Gastrocnemius medialis (tissue), 4 donors: ENCODE results near the gene COL23A1. TPM values are rescaled to one million over a fixed set of nuclear protein-coding genes. Genes with fewer than 3 reads are reported as not detected.

Source experiments
- ATAC-seq, 2 donors: fragments of 150-250 bp; one replicate each; pipeline ENCODE4 v1.9.1; 2016
- DNase-seq, 2 donors: peaks; one replicate each; pipeline ENCODE4 v3.0.0-alpha.2; 2019
- H3K27ac ChIP-seq, 4 donors: fragments of 200-600 bp; sonication (generic); 1 replicate in 1 of 4; 2 replicates in 3 of 4; pipeline ENCODE4 v1.5.1; 2016 to 2018; ENCODE audit warnings: mild to moderate bottlenecking in 2 of 4, moderate library complexity in 1 of 4
- H3K27me3 ChIP-seq, 3 donors: fragments of 200-600 bp; sonication (generic) in 2 of 3; 1 replicate in 1 of 3; 2 replicates in 2 of 3; pipeline versions ENCODE4 v1.5.1 to v1.6.0; 2016 to 2019; ENCODE audit warnings: mild to moderate bottlenecking in 1 of 3, moderate library complexity in 1 of 3
- H3K36me3 ChIP-seq, 2 donors: fragments of 200-600 bp; sonication (generic) in 1 of 2; one replicate each; pipeline ENCODE4 v1.5.1; 2017 to 2018
- H3K4me1 ChIP-seq, 2 donors: fragments of 200-600 bp; sonication (generic) in 1 of 2; one replicate each; pipeline ENCODE4 v1.5.1; 2016 to 2017; ENCODE audit warnings: mild to moderate bottlenecking in 2 of 2
- H3K4me3 ChIP-seq, 4 donors: fragments of 200-600 bp; sonication (generic) in 3 of 4; 1 replicate in 1 of 4; 2 replicates in 3 of 4; pipeline ENCODE4 v1.5.1; 2016 to 2019; ENCODE audit warnings: mild to moderate bottlenecking in 2 of 4
- H3K9me3 ChIP-seq, 3 donors: fragments of 200-600 bp; sonication (generic) in 2 of 3; 1 replicate in 1 of 3; 2 replicates in 2 of 3; pipeline ENCODE4 v1.5.1; 2016 to 2019
- CTCF ChIP-seq, 5 experiments: fragments of 450-650 bp in 3 of 5; fragments of 200-600 bp in 2 of 5; sonication (generic) in 2 of 5; IDR thresholded peaks in 4 of 5; conservative IDR thresholded peaks in 1 of 5; 1 replicate in 4 of 5; 2 replicates in 1 of 5; pipeline ENCODE4 v1.5.1; 2016 to 2019; ENCODE audit warnings: antibody characterized with exemption in 5 of 5, mild to moderate bottlenecking in 3 of 5, moderate library complexity in 3 of 5
- POLR2A ChIP-seq, 2 donors: fragments of 450-650 bp; IDR thresholded peaks; one replicate each; pipeline ENCODE4 v1.6.1; 2017; ENCODE audit warnings: antibody characterized with exemption in 2 of 2, mild to moderate bottlenecking in 2 of 2, moderate library complexity in 2 of 2
- in situ Hi-C, 4 donors: fragments of 200-750 bp; cut with MboI; loops; one replicate each; pipeline versions ENCODE4 v1.15.0 to v1.8.0; 2017; ENCODE audit warnings: low sequenced_read_pairs in 4 of 4
- intact Hi-C: fragments of 100-400 bp; cut with DNase I; formaldehyde crosslinking; loops from one replicate; pipeline ENCODE4 v1.15.1; 2023; ENCODE audit warnings: low total_unique reads
- total RNA-seq, 4 donors: library from RNA; depleted of rRNA; stranded (reverse); fragments of >200 nt; gene quantifications; one replicate each; pipeline versions ENCODE4 v1.1.0 to v1.2.3, GENCODE V29; 2016

COL23A1 gene
- total RNA-seq, 4 donors from 2014 or later: 0.62 to 1.1 (median 0.97) TPM; not detected in 1

DNA sequence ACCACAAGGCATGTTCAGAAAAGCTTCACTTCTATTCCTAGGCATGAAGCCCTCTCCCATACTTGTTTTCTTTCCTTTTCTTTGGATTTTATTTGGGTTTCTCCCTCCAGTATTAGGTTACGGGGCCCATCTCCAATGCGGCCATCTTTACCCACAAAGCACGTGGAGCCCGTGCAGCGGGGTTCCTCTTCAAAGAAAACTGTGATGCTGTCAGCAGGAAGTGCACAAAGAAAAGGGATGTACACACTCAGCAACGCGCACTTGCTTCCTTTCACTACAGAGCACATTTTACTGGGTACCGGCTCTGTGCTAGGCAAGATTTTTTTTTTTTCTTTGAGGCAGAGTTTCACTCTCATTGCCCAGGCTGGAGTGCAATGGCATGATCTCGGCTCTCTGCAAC, 106.6 kb downstream of the COL23A1 start:
- H3K36me3 ChIP-seq: no peaks in the 10 kb centered on the region
- no peaks in the 10 kb centered on the region for H3K4me1 ChIP-seq
- in situ Hi-C loops: no loop called here
- H3K4me3 ChIP-seq: no peak overlapping the region
- TF ChIP-seq CTCF (IDR thresholded peaks at IDR 0.05 in 4 of 5, conservative IDR thresholded peaks at IDR 0.05 in 1 of 5) (no peak), POLR2A (IDR thresholded peaks at IDR 0.05) (no peak)
- H3K27ac ChIP-seq: no peak overlapping the region
- ATAC-seq: no peak
- DNase-seq: no peak
- intact Hi-C loops: no loop called here
- no peaks in the 10 kb centered on the region for H3K9me3 ChIP-seq
- no peaks in the 10 kb centered on the region for H3K27me3 ChIP-seq

DNA sequence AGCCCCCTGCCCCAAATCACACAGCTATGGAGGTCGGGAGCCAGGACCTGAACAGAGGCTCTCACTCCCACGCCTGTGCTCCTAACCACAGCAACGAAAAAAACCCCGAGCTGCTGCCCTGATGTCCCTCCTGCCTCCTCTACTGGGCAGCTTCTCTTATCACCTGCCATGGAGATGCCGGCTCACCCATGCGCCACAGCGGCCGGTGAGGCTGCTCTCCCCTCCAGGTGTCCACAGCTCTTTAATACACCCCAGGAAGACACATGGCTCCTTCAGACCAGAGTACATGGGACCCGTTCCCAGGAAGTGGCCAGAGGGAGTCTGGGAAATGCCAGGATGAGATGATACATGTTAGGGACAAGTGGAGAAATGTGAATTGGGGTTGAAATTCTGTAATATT, 110.9 kb downstream of the COL23A1 start:
- H3K4me3 ChIP-seq: no peak overlapping the region
- H3K4me1 ChIP-seq: no peaks in the 10 kb centered on the region
- no peak for TF ChIP-seq CTCF (IDR thresholded peaks at IDR 0.05 in 4 of 5, conservative IDR thresholded peaks at IDR 0.05 in 1 of 5)
- no peak for TF ChIP-seq POLR2A (IDR thresholded peaks at IDR 0.05)
- peaks cover 0 to 3% (median 0%) of the 10 kb centered on the region in 3 donors for H3K9me3 ChIP-seq
- in situ Hi-C loops: no loop called here
- no peaks in the 10 kb centered on the region for H3K27me3 ChIP-seq
- H3K27ac ChIP-seq: no peak overlapping the region
- H3K36me3 ChIP-seq: no peaks in the 10 kb centered on the region
- ATAC-seq: no peak
- intact Hi-C loops: no loop called here
- DNase-seq: no peak

GRCh38 chr5:178478370-178478769, 111.8 kb downstream of the COL23A1 start:
- intact Hi-C loops: no loop called here

GRCh38 chr5:178477802-178478201, 112.4 kb downstream of the COL23A1 start:
- ATAC-seq (no peak), DNase-seq (no peak)
- intact Hi-C loops: no loop called here
- TF ChIP-seq CTCF (IDR thresholded peaks at IDR 0.05 in 4 of 5, conservative IDR thresholded peaks at IDR 0.05 in 1 of 5) (no peak), POLR2A (IDR thresholded peaks at IDR 0.05) (no peak)
- in situ Hi-C loops: no loop called here
- Histone ChIP-seq H3K36me3 (no peaks in the 10 kb centered on the region), H3K4me1 (no peaks in the 10 kb centered on the region), H3K4me3 (no peak overlapping the region), H3K9me3 (peaks cover 0 to 3% (median 0%) of the 10 kb centered on the region in 3 donors), H3K27ac (no peak overlapping the region), H3K27me3 (no peaks in the 10 kb centered on the region)

More at GRCh38 chr5:178478370-178478769, 111.8 kb downstream of the COL23A1 start:
- no peak for ATAC-seq
- no peak for DNase-seq
- in situ Hi-C loops: no loop called here
- Histone ChIP-seq H3K4me3 (no peak overlapping the region), H3K9me3 (peaks cover 0 to 3% (median 0%) of the 10 kb centered on the region in 3 donors), H3K4me1 (no peaks in the 10 kb centered on the region), H3K36me3 (no peaks in the 10 kb centered on the region), H3K27me3 (no peaks in the 10 kb centered on the region), H3K27ac (no peak overlapping the region)
- TF ChIP-seq POLR2A (IDR thresholded peaks at IDR 0.05) (no peak), CTCF (IDR thresholded peaks at IDR 0.05 in 4 of 5, conservative IDR thresholded peaks at IDR 0.05 in 1 of 5) (no peak)
